ENCODE results near the gene TULP4. TPM values are rescaled to one million over a fixed set of nuclear protein-coding genes. Genes with fewer than 3 reads are reported as not detected.

TULP4 gene
- total RNA-seq, 2 experiments from 2014 or later = 18.4 to 18.5 TPM

DNA sequence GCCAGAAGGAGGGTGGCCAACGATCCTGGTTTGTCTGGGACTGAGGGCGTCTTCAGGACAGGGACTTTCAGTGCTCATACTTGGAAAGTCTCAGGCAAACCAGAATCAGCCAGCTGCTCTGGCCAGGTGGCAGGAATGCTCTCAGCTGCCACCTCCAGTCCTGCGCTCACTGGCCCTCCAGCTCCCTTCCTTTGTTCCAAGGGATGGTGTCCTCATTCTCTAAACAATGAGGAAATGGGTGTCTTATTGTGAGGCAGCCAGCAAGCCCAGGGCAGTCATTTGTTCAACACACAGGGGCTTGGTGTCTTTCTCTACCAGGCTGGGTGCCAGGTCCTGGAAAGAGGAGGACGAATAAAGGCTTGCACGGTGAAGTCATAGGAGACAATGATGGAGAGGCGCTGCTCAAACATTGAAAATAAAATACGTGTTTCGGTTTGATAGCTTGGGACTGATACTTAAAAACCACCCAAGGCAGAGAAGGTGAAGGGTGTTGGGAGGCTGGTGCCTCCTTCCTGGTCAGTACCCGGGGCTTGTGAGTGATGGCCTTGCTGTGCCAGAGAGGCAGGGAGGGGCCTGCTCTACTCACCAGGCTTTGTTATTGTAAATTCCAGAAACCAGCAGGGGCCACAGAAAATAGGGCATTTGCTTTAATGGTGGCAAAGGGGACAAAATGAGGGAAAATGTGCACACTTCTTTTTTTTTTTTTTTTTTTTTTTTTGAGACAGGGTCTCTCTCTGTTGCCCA, 236.3 kb downstream of the TULP4 start:
- DNase-seq (no peak), ATAC-seq (no peak)
- Mint-ChIP-seq H3K4me1 (ENCODE audit: low read depth) (no peaks in the 10 kb centered on the region), H3K27me3 (no peaks in the 10 kb centered on the region), H3K4me3 (no peak overlapping the region), H3K9me3 (no peaks in the 10 kb centered on the region), H3K27ac (no peak overlapping the region), H3K36me3 (ENCODE audit: low read depth) (no peaks in the 10 kb centered on the region)
- intact Hi-C loops (cut with micrococcal nuclease) = no loop called here
- ChIA-PET POLR2A (no interaction called here), CTCF (interaction anchor here (0.9 kb wide), 1 partner anchor 8 kb away, joined by 3 read pairs; no protein-coding TSS in a partner anchor)
- no peak for TF ChIP-seq CTCF (IDR thresholded peaks at IDR 0.05)

DNA sequence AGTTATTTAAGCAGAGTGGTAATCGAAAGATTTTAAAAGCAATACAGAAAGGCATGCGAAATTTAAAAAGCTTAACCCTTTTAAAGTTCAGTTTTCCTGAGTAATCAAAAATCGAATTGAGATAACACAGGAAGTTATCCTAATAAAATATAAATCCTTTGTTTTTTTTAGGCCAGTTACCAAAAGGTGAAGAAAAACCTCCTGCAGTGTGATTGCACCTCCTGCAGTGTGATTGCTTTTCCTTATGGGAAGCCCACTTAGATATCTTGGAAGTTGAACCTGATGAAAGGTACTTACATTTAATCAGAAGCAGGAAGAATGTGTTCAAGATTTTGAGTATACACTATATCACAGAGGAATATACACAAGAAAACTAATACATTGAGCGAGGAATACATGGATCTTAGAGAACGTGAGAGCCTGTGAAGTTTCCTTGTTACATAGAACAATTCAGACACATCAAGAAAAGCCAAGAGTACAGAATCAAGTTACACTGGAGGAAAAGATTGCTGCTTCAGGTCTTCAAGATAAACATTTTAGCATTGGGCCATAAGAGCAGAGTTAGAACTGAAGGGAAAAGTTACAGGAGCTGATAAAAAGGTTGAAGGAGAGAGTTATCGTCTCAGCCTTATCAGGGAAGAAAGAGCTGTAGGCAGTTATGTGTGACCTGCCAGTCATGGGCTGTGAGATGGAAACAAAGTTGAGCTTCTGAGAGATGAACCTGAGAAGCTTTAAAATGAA, 240.0 kb downstream of the TULP4 start:
- no peaks in the 10 kb centered on the region for H3K27me3 Mint-ChIP-seq
- TF ChIP-seq CTCF (IDR thresholded peaks at IDR 0.05) = no peak
- H3K4me1 Mint-ChIP-seq (ENCODE audit: low read depth) = no peaks in the 10 kb centered on the region
- ChIA-PET CTCF (interaction anchor here (0.9 to 1.6 kb wide), 4 partner anchors 12 to 338 kb away, joined by 3 to 8 read pairs (median 4); no protein-coding TSS in a partner anchor), POLR2A (no interaction called here)
- ATAC-seq = no peak
- no peaks in the 10 kb centered on the region for H3K9me3 Mint-ChIP-seq
- H3K4me3 Mint-ChIP-seq = no peak overlapping the region
- intact Hi-C loops (cut with micrococcal nuclease) = no loop called here
- H3K27ac Mint-ChIP-seq = no peak overlapping the region
- no peaks in the 10 kb centered on the region for H3K36me3 Mint-ChIP-seq (ENCODE audit: low read depth)
- DNase-seq = no peak

GRCh38 chr6:158552796-158553138, 240.5 kb downstream of the TULP4 start:
- ChIA-PET POLR2A (interaction anchor here (0.8 kb wide), 1 partner anchor 332 kb away, joined by 3 read pairs; no protein-coding TSS in a partner anchor), CTCF (interaction anchor here (0.9 to 1.6 kb wide), 3 partner anchors 11 to 339 kb away, joined by 3 to 8 read pairs (median 5); no protein-coding TSS in a partner anchor)
- Mint-ChIP-seq H3K27ac (no peak overlapping the region), H3K9me3 (no peaks in the 10 kb centered on the region), H3K27me3 (no peaks in the 10 kb centered on the region), H3K4me3 (no peak overlapping the region), H3K36me3 (ENCODE audit: low read depth) (no peaks in the 10 kb centered on the region), H3K4me1 (ENCODE audit: low read depth) (no peaks in the 10 kb centered on the region)
- intact Hi-C loops (cut with micrococcal nuclease) = no loop called here
- DNase-seq (no peak), ATAC-seq (no peak)
- TF ChIP-seq CTCF (IDR thresholded peaks at IDR 0.05) = no peak

GRCh38 chr6:158554611-158555361, 242.5 kb downstream of the TULP4 start:
- Mint-ChIP-seq H3K4me3 (no peak overlapping the region), H3K27ac (no peak overlapping the region), H3K4me1 (ENCODE audit: low read depth) (peaks cover 7% of the 10 kb centered on the region), H3K9me3 (no peaks in the 10 kb centered on the region), H3K36me3 (ENCODE audit: low read depth) (no peaks in the 10 kb centered on the region), H3K27me3 (no peaks in the 10 kb centered on the region)
- DNase-seq (no peak), ATAC-seq (no peak)
- intact Hi-C loops (cut with micrococcal nuclease) = no loop called here
- no peak for TF ChIP-seq CTCF (IDR thresholded peaks at IDR 0.05)
- POLR2A ChIA-PET = interaction anchor here (1.8 kb wide), 1 partner anchor 9 kb away, joined by 5 read pairs; no protein-coding TSS in a partner anchor
- CTCF ChIA-PET = interaction anchor here (1.1 to 2.1 kb wide), 4 partner anchors 9 to 340 kb away, joined by 3 to 5 read pairs (median 3); no protein-coding TSS in a partner anchor

Measured in activated CD8-positive, alpha-beta T cell treated with anti-CD3 and anti-CD28 coated beads for 36 hours (primary cell).